A673 (cell line): Measurements from ENCODE around the gene CCDC85B.
"Not testable (repeated sequence)": the region's sequence is repeated elsewhere in the genome, so short reads cannot be mapped to it uniquely, and the experiment has no call there.

Source experiments
- EZH2 ChIP-seq: fragments of 200-600 bp; sonication (generic); IDR thresholded peaks from 2 replicates; pipeline ENCODE4 v1.6.1; 2017; ENCODE audit warnings: borderline replicate concordance, low read depth, mild to moderate bottlenecking, mixed read lengths, antibody characterized with exemption, low read length; ENCODE audit not compliant: poor library complexity, severe bottlenecking
- TF ChIP-seq, protein P1 (sequence below): fragments of 300-800, 200-600 bp; sonication (generic); conservative IDR thresholded peaks from 2 replicates; pipeline ENCODE4 v1.5.1; 2017; ENCODE audit warnings: low read depth, mild to moderate bottlenecking, antibody characterized with exemption, low read length, moderate library complexity, mixed read lengths

DNA sequence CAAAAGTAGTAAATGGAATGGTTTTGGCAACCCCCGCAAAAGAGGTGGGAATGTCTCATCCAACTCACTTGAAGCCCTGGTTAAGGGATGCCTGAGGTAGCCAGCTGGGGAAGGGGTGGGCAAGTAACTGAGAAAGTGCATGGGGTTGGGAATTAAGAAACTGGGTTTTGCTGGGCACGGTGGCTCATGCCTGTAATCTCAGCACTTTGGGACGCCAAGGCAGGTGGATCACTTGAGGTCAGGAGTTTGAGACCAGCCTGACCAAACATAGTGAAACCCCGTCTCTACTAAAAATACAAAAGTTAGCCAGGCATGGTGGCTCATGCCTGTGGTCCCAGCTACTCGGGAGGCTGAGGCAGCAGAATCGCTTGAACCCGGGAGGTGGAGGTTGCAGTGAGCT is 41.8 kb upstream of the CCDC85B start:
- TF ChIP-seq, protein P1, sequence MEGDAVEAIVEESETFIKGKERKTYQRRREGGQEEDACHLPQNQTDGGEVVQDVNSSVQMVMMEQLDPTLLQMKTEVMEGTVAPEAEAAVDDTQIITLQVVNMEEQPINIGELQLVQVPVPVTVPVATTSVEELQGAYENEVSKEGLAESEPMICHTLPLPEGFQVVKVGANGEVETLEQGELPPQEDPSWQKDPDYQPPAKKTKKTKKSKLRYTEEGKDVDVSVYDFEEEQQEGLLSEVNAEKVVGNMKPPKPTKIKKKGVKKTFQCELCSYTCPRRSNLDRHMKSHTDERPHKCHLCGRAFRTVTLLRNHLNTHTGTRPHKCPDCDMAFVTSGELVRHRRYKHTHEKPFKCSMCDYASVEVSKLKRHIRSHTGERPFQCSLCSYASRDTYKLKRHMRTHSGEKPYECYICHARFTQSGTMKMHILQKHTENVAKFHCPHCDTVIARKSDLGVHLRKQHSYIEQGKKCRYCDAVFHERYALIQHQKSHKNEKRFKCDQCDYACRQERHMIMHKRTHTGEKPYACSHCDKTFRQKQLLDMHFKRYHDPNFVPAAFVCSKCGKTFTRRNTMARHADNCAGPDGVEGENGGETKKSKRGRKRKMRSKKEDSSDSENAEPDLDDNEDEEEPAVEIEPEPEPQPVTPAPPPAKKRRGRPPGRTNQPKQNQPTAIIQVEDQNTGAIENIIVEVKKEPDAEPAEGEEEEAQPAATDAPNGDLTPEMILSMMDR = not testable (repeated sequence)
- not testable (repeated sequence) for TF ChIP-seq EZH2
